Transverse colon (tissue), 4 donors: ENCODE measurements around the gene PTPN1.

ENCODE experiments used
- EP300 ChIP-seq: sonication (generic); formaldehyde crosslinking; IDR thresholded peaks from one replicate; pipeline ENCODE4 v1.6.1; 2017; ENCODE audit warnings: antibody characterized with exemption, low read depth
- POLR2AphosphoS5 ChIP-seq, 3 donors: sonication (generic); formaldehyde crosslinking; IDR thresholded peaks; one replicate each; pipeline ENCODE4 v1.6.1; 2016; ENCODE audit warnings: antibody characterized with exemption in 3 of 3
- TF ChIP-seq, protein P1 (sequence below), 5 experiments: fragments of 200-600 bp in 3 of 5; fragments of 450-650 bp in 2 of 5; sonication (generic) in 3 of 5; IDR thresholded peaks; 1 replicate in 2 of 5; 2 replicates in 3 of 5; pipeline ENCODE4 v1.5.1; 2016 to 2017; ENCODE audit warnings: antibody characterized with exemption in 5 of 5, inconsistent platforms in 3 of 5, mild to moderate bottlenecking in 2 of 5, moderate library complexity in 1 of 5

DNA sequence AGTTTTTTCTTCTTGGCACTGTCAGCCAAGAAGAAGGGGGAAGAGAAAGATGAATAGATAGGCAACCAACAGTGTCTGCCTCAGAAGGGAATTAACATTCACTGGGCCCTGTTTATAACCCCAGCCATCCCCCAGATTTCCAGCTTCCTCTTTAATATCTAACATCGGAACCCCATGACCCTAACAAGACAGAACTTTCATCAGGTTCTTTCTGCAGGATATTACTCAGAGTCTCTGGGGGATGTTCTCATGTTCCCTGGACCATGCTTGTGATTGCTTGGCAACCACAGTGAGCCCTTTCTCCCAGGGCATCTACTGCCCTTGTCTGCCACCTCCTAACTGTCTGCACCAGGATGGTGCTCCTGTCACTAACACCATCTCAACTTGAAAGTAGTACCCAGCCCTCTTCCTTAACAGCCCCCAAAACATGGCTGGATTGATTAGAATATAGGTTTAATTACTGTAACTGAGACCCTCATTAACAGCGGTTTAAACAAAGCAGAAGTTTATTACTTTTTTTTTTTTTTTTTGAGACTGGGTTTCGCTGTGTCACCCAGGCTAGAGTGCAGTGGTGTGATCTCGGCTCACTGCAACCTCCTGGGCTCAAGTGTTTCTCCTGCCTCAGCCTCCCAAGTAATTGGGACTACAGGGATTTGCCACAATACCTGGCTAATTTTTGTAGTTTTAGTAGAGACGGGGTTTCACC is 12.0 kb upstream of the PTPN1 start:
- TF ChIP-seq, protein P1, sequence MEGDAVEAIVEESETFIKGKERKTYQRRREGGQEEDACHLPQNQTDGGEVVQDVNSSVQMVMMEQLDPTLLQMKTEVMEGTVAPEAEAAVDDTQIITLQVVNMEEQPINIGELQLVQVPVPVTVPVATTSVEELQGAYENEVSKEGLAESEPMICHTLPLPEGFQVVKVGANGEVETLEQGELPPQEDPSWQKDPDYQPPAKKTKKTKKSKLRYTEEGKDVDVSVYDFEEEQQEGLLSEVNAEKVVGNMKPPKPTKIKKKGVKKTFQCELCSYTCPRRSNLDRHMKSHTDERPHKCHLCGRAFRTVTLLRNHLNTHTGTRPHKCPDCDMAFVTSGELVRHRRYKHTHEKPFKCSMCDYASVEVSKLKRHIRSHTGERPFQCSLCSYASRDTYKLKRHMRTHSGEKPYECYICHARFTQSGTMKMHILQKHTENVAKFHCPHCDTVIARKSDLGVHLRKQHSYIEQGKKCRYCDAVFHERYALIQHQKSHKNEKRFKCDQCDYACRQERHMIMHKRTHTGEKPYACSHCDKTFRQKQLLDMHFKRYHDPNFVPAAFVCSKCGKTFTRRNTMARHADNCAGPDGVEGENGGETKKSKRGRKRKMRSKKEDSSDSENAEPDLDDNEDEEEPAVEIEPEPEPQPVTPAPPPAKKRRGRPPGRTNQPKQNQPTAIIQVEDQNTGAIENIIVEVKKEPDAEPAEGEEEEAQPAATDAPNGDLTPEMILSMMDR (IDR thresholded peaks at IDR 0.05), result no peak
- no peak for TF ChIP-seq POLR2AphosphoS5 (IDR thresholded peaks at IDR 0.05)
- no peak for TF ChIP-seq EP300
